ENCODE data around the gene COG7. TPM values are rescaled to one million over a fixed set of nuclear protein-coding genes. Genes with fewer than 3 reads are reported as not detected.

The COG7 gene
- polyA plus RNA-seq, 1 of the 3 experiments (the other 2 are of a cell fraction), result 33.0 TPM

- DNase-seq, result no peak
- ChIA-PET POLR2A (interaction anchor here (0.5 kb wide), 1 partner anchor 189 kb away, joined by 4 read pairs; no protein-coding TSS in a partner anchor), CTCF (interaction anchor here (0.9 to 1.6 kb wide), 3 partner anchors 54 to 481 kb away, joined by 3 to 4 read pairs (median 4); no protein-coding TSS in a partner anchor)
- H3K4me3 ChIP-seq (ENCODE audit: low read depth in 2 of 2, low read length in 1 of 2), result no peak overlapping the region
- H3K79me2 ChIP-seq (ENCODE audit: insufficient read depth), result no peaks in the 10 kb centered on the region
- no peaks in the 10 kb centered on the region for H3F3A ChIP-seq (replicated peaks; ENCODE audit: insufficient read depth)
- H3K9ac ChIP-seq, result no peak overlapping the region
- H3K27me3 ChIP-seq (ENCODE audit: insufficient read depth), result no peaks in the 10 kb centered on the region
- H3K4me2 ChIP-seq, result no peak overlapping the region
- H4K20me1 ChIP-seq (ENCODE audit: insufficient read depth), result no peaks in the 10 kb centered on the region
- H2AFZ ChIP-seq (ENCODE audit: low read depth), result no peak overlapping the region
- H3K9me3 ChIP-seq, result no peaks in the 10 kb centered on the region
- no peaks in the 10 kb centered on the region for H3K9me2 ChIP-seq
- H3K27ac ChIP-seq (ENCODE audit: low read depth in 2 of 2, low read length in 1 of 2), result no peak overlapping the region
- H3K4me1 ChIP-seq (ENCODE audit: control insufficient read depth in 1 of 2, insufficient read depth in 2 of 2, low read depth in 1 of 2, low read length in 1 of 2), result no peaks in the 10 kb centered on the region
- no peak for TF ChIP-seq MEF2A (IDR thresholded peaks at IDR 0.05; ENCODE audit: borderline replicate concordance, low read depth)
- no peak for TF ChIP-seq MXI1 (IDR thresholded peaks at IDR 0.05; ENCODE audit: low read depth, low read length)
- TF ChIP-seq SIN3A (IDR thresholded peaks at IDR 0.05; ENCODE audit: borderline replicate concordance, low read depth, low read length), result no peak
- no peak for TF ChIP-seq ELF1 (IDR thresholded peaks at IDR 0.05)
- no peak for TF ChIP-seq EP300 (IDR thresholded peaks at IDR 0.05; ENCODE audit: borderline replicate concordance in 1 of 2, low read depth in 1 of 2, low read length in 1 of 2)
- no peak for TF ChIP-seq TAF1 (IDR thresholded peaks at IDR 0.05; ENCODE audit: borderline replicate concordance, low read depth, low read length)
- TF ChIP-seq, protein P1, sequence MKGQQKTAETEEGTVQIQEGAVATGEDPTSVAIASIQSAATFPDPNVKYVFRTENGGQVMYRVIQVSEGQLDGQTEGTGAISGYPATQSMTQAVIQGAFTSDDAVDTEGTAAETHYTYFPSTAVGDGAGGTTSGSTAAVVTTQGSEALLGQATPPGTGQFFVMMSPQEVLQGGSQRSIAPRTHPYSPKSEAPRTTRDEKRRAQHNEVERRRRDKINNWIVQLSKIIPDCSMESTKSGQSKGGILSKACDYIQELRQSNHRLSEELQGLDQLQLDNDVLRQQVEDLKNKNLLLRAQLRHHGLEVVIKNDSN (IDR thresholded peaks at IDR 0.05; ENCODE audit: borderline replicate concordance, low read depth), result no peak
- no peak for TF ChIP-seq JUND (IDR thresholded peaks at IDR 0.05)
- no peaks in the 10 kb centered on the region for H3K36me3 ChIP-seq (replicated peaks in 1 of 2; ENCODE audit: control insufficient read depth in 1 of 2, insufficient read depth in 2 of 2, low read length in 1 of 2)
- 69% methylated on average over 10 of the region's 10 CpGs for WGBS (ENCODE audit: low lambda C conversion rate)
These were observed 73.3 kb downstream of the COG7 start for GRCh38 chr16:23379707-23380106.

- Histone ChIP-seq H4K20me1 (ENCODE audit: insufficient read depth) (no peaks in the 10 kb centered on the region), H3K79me2 (ENCODE audit: insufficient read depth) (no peaks in the 10 kb centered on the region), H3K4me3 (ENCODE audit: low read depth in 2 of 2, low read length in 1 of 2) (no peak overlapping the region), H3K9me2 (no peaks in the 10 kb centered on the region), H3K4me2 (no peak overlapping the region), H2AFZ (ENCODE audit: low read depth) (no peak overlapping the region), H3K27me3 (ENCODE audit: insufficient read depth) (no peaks in the 10 kb centered on the region), H3K9me3 (no peaks in the 10 kb centered on the region), H3K9ac (no peak overlapping the region), H3K4me1 (ENCODE audit: control insufficient read depth in 1 of 2, insufficient read depth in 2 of 2, low read depth in 1 of 2, low read length in 1 of 2) (no peaks in the 10 kb centered on the region), H3F3A (replicated peaks; ENCODE audit: insufficient read depth) (no peaks in the 10 kb centered on the region), H3K27ac (ENCODE audit: low read depth in 2 of 2, low read length in 1 of 2) (no peak overlapping the region), H3K36me3 (replicated peaks in 1 of 2; ENCODE audit: control insufficient read depth in 1 of 2, insufficient read depth in 2 of 2, low read length in 1 of 2) (no peaks in the 10 kb centered on the region)
- DNase-seq, result no peak
- POLR2A ChIA-PET, result no interaction called here
- 79% methylated on average over 5 of the region's 5 CpGs for WGBS (ENCODE audit: low lambda C conversion rate)
- CTCF ChIA-PET, result interaction anchor here (1.6 kb wide), 1 partner anchor 139 kb away, joined by 4 read pairs; no protein-coding TSS in a partner anchor
- TF ChIP-seq EP300 (IDR thresholded peaks at IDR 0.05; ENCODE audit: borderline replicate concordance in 1 of 2, low read depth in 1 of 2, low read length in 1 of 2) (no peak), TAF1 (IDR thresholded peaks at IDR 0.05; ENCODE audit: borderline replicate concordance, low read depth, low read length) (no peak), JUND (IDR thresholded peaks at IDR 0.05) (no peak), REST (IDR thresholded peaks at IDR 0.05; ENCODE audit: low read depth, low read length) (no peak), SMC3 (IDR thresholded peaks at IDR 0.05; ENCODE audit: low read depth, low read length) (no peak), POLR2AphosphoS5 (IDR thresholded peaks at IDR 0.05; ENCODE audit: low read depth, low read length) (no peak)
These were observed 74.1 kb downstream of the COG7 start for GRCh38 chr16:23378921-23379320.
